NCI-H146 treated with DMSO at 0.1 percent for 48 hours (cell line): Measurements from ENCODE around the gene AK3.

Experiments
- DNase-seq: peaks from one replicate; lab custom pipeline; 2025; ENCODE audit not compliant: unreplicated experiment; lab: John Stamatoyannopoulos, UW

Gene AK3

GRCh38 chr9:4709380-4709779 lies 31.6 kb downstream of the AK3 start:
- DNase-seq = no peak

DNA sequence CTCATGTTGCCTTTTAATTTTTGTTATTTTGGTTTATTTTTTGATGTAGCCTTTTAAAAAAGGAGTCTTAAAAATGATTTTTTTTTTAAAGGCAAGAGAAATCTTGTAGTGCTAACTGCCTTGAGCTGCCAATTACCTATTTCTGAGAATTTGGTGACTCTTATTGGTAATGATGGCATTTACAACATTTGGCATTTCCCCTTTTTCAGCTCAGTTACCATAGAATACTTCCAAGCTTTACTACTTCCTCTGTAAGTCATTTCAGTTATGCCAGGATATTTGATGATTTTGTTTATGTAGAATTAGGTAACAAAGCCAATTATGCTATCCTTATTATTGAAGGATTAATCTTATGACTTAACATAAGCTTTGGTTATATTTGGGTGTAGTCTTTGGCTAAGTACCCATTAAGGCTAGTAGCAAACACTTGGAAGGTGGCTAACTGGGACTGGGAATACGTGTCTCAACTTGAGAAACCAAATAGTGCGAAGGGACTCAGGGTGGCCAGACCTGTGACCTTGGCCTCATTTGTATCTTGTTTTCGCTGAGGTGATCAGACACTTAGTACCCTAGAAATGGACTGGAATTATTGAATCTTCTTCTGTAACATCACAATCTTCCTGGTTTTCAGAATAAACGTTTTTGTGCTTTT lies 33.9 kb downstream of the AK3 start:
- DNase-seq = no peak

DNA sequence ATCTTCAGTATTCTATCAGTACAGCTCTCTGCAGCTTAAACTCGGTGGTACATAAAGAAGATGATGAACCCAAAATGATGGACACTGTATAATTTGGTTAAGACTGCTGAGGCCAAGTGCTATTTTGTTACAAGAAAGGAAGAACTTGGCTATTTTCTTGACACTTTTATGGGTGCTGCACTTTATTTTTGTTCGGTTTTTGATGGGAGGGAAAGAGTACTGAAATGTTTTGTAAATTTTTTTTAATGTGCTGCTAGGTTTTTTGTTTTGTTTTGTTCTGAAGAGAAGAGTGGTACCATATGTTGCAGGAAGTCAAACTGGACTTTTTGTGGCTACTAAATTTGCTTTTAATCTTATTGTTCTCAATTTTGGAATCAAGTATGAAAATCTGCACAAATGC lies 35.0 kb downstream of the AK3 start:
- DNase-seq = no peak

DNA sequence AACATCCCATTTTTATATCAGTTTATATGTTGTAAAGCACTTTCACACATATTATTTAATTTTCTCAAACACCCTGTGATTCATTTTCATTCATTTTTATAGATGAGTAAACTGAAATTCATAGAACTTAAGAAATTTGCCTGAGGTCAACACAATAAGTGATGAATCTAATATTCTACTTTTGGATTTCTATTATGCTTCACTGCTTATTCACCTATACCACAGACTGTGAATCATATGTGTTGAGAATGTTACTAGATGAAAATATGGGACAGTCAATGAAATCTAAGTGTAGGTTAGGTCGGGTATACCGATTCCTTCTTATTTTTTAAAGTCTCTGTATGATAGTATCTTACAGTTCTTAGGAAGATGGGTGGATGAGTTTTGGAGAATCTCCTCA lies 36.9 kb downstream of the AK3 start:
- no peak for DNase-seq

- DNase-seq = no peak
These were observed 39.5 kb downstream of the AK3 start for GRCh38 chr9:4701526-4701925.

DNA sequence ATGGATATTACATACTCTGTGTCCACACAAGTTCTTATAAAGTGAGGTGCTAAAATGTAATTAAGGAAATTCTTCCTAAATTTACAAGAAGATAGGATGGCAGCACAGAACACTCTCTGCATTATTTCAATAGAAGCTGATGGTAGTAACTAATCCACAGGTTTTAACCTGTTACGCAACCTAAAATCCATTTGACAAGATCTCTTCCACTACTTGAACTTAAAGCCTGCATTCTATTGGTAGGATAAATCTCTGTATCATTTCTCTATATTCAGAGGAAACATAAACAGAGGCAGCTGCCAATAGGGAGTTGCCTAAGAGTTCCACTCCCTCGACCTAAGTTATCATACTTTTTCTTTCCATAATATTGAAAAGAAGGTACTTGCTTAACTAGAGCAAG lies 40.1 kb downstream of the AK3 start:
- no peak for DNase-seq

GRCh38 chr9:4700091-4700490 lies 40.9 kb downstream of the AK3 start:
- DNase-seq = no peak

DNA sequence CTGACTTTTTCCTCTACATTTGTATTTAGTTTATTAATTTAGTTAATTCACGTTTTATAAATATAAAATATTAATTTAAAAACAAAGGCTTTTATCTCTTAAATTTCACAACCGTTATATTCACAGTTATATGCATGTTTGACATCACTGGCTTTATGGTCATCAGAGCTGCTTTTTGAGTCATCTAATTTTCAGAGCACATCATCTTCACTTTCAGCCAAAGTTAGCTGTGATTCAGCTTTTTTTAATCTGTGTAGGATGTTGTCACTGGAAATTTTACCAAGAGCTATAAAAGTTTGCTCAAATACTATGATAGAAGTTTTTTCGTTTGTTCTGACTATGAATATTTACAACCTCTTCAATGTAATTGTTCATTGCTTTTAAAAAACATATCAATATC lies 49.2 kb downstream of the AK3 start:
- DNase-seq = no peak

GRCh38 chr9:4690144-4690543 lies 50.9 kb downstream of the AK3 start:
- no peak for DNase-seq

- no peak for DNase-seq
These were observed 51.3 kb downstream of the AK3 start for GRCh38 chr9:4689687-4690104.

- no peak for DNase-seq
These were observed 52.0 kb downstream of the AK3 start for GRCh38 chr9:4689021-4689420.

DNA sequence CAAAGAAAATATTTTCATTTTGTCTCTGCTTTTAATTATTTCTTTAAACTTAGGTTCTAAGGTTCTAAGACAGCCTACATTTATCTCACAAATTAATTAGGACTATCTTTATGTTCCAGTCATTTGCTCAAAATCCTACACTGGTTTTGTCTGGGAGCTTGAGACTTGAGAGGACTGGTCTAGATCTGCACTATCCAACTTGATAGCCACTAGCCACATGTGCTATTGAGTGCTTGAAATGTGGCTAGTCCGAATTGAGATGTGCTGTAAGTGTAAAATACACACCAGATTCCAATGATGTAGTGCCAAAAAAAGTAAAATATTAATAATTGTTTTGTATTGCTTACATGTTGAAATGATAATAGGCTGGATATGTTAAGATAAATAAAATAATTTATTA lies 54.4 kb downstream of the AK3 start:
- DNase-seq = no peak

DNA sequence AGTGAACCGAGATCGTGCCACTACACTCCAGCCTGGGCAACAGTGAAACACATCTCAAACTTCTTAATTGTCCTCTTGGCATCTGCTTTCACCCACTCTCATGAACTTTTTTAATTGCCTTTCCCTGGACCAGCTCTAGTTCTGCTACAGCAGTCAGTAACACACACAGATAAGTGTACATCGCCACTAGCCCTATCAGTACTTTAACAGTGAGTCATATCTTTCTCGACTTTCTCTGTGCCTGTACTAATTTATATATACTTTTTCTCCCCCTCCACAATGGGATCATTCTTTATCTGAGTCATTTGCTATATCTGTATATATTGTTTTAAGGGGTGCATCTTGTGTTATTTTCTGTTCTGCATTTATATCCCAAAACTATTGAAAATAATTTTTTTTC lies 54.9 kb downstream of the AK3 start:
- DNase-seq = no peak

DNA sequence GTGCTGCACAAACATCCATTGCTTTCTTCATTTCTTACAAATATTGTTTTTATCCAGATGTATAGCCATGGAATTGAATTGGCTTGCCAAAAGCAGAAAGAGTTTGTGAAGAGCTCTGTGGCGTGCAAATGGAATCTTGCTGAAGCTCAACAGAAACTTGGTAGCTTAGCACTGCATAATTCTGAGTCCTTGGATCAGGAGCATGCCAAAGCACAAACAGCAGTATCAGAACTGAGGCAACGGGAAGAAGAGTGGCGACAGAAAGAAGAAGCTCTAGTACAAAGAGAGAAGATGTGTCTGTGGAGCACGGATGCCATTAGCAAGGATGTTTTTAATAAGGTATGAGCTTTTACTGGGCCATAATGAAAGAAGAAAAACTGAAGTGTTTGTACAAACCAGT lies 56.2 kb downstream of the AK3 start:
- DNase-seq = no peak

- DNase-seq = peak; percentile 8
These were observed 60.3 kb downstream of the AK3 start for GRCh38 chr9:4680750-4681149.

DNA sequence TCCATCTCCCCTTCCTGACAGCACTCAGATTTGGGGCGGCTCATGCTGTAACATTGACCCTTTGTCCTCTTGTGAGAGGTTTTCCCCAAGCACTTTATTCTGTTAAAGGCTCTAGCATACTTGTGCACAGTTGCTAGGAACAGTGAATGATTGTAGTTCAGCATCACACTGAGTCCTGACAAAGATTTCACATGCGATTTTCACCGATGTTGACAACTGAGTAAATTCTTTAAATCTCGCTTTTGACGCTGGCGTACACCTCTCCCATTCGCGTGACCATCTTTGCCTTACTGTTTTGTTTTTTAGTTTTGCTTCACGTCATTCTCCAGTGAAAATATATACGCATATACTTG lies 60.9 kb downstream of the AK3 start:
- no peak for DNase-seq

- peak; percentile 94 for DNase-seq
These were observed 61.5 kb downstream of the AK3 start, which contains the start of gene CDC37L1 for GRCh38 chr9:4679268-4680172. Gene CDC37L1, plus strand, starts transcription at chr9:4679569. Its CDS starts 199 bp downstream, at chr9:4679768.

GRCh38 chr9:4678679-4679267 lies 62.2 kb downstream of the AK3 start:
- DNase-seq = peak; percentile 48

- DNase-seq = no peak
These were observed 63.6 kb downstream of the AK3 start for GRCh38 chr9:4677392-4677791.

- no peak for DNase-seq
These were observed 66.2 kb downstream of the AK3 start for GRCh38 chr9:4674783-4675182.

DNA sequence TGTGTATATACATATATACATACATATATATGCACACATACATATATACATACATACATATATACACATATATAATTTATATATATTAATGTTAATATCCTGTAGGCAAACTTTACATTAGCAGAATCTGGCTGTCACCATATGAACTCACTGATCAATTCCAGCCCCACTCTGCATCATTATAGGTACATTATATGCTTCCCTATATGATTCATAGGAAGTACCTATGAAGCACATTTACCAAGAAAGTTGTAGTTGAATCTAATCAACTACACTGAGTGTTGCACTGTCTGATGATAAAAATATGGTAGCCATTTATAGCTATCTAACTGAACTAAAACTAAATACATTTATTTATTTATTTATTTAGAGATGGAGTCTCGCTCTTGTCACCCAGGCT lies 69.3 kb downstream of the AK3 start:
- DNase-seq = no peak

DNA sequence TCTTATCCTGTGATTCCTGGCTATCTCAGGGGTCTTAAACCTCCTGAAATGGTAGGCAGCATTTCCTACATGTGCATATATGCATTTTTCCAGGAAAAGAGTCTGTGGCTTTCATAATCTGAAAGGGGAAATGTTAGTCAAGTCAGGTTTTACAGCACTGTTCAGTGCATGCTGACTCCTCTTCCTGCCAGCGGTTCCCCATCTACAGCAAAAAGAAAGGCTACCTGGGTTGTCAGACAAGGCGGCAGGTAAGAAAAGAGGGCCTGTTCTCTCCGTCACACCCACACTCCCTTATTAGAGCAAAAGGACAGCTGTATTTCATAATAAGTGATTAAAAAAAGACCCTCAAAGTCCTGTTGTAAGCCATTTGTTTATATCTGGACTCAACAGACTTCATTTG lies 70.4 kb downstream of the AK3 start:
- no peak for DNase-seq
